Kasumi-1 (cell line): ENCODE results near the gene SPRR2B.
"Not testable (repeated sequence)": the region's sequence is repeated elsewhere in the genome, so short reads cannot be mapped to it uniquely, and the experiment has no call there.

ENCODE experiments used
- DNase-seq, 2 experiments: peaks; one replicate each; lab custom pipeline; 2025; lab: John Stamatoyannopoulos, UW

SPRR2B gene

DNA sequence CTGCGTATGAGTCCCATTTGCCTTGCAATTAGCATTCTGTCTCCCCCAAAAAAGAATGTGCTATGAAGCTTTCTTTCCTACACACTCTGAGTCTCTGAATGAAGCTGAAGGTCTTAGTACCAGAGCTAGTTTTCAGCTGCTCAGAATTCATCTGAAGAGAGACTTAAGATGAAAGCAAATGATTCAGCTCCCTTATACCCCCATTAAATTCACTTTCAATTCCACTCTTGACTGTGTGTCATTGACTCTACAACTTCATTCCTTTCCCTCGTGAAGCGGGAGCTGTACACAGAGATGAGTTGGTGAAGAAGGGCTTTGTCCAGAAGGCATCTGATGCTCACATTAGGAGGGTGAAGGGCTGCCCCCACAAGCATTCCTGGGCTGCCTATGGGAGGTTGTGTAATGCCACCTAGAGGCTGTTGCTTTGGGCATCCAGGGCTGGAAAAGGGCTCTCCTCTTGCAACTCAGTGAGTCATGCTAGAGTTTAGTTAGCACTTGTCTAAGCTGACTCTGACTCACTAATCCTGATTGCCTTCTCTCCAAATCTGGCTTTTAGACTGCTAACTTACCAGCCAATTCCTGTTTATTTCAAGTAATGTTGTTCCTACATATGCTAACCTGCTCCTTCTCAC, 38.6 kb downstream of the SPRR2B start:
- DNase-seq, result peak in 1 of 2 experiments; percentile 21

DNA sequence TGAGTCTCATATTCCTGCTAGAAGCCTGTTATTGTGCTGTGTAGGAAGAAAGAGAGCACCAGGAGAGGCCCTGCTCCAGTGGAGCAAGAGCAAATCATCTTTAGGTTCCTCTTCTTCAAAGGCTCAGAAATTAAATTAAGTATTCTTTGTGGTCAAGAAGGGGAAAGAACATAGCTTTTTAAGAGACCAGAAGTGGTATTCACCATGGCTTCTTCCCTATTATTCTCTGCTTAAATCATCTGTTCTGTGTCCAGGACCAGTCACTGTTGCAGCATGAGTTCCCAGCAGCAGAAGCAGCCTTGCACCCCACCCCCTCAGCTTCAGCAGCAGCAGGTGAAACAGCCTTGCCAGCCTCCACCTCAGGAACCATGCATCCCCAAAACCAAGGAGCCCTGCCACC, 39.3 kb downstream of the SPRR2B start:
- DNase-seq, result no peak

DNA sequence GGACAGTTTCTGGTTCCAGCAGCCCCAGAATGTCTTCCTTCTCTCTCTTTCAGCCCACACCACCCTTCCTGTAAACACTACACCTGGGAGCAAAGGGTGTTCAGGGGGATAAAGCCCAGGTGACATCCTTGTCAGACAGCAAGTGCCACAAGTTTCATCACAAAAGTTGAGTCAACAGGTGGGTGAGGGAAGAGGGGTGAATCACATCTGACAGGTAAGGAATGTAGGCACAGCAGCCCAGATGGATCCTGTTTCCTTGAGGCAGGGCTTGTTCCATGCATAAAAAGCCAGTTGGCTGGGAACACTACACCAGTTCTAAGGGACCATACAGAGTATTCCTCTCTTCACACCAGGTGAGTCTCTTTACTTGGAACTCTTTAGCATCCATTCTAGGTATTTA, 40.5 kb downstream of the SPRR2B start, which contains the start of gene SPRR1B:
Gene SPRR1B, plus strand, starts transcription at position 309 of the 400 bp plus-strand sequence. CDS start 1,143 bp downstream, outside the sequence.
- DNase-seq, result no peak

DNA sequence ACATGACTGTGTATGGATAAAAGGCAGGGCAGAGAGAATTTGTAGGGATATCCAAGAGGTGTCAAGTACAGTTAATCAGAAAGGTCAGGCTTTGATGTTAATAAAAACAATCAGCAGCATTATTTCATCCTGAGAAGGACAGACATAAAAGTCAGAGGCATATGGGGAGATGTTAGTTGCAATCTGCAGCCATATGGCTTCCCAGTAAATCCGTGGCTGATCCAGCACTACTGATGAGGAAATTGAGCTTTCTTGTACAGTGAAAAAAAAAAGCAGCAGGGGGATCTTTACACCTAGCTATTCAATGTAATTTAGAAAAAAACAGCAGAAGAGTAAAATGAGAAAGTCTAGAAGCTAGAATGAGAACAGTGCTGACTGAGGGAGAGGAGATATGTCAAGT, 42.6 kb downstream of the SPRR2B start:
- no peak for DNase-seq

DNA sequence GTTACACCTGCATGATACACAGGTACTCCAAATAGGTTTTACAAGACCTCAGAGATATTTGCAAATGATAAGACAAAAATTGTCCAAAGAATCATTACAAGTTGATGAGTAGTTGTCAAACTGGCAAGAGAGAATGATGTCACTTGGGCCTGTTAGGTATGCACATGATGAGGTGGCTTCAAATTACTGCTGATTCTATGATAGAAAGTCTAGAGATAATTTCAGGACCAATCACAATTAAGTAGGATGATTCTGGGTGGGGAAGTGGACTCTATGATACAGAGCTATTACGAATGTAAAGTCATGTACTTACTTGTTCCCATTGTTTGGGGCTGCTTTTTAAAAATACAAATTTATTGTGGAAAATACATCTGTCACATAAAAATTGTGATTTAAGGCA, 45.6 kb downstream of the SPRR2B start:
- DNase-seq, result no peak

DNA sequence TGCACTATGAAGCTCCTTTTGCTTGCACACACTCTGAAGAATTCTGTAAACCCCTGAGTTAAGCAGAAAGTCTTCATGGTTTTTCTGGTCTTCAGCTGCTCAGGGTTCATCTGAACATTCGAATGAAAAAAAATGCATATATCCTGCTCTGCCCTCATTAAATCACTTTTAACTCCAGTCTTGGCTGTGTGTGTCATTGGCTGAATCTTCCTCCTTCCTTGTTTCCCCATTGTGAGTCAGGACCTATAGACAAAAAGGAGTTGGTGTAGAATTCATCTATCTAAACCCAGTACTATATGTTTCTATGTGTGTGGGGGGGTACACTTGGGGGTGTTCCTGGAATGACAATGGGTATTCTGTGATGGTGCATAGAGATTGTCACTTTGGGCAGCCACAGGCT, 47.0 kb downstream of the SPRR2B start:
- DNase-seq, result no peak

DNA sequence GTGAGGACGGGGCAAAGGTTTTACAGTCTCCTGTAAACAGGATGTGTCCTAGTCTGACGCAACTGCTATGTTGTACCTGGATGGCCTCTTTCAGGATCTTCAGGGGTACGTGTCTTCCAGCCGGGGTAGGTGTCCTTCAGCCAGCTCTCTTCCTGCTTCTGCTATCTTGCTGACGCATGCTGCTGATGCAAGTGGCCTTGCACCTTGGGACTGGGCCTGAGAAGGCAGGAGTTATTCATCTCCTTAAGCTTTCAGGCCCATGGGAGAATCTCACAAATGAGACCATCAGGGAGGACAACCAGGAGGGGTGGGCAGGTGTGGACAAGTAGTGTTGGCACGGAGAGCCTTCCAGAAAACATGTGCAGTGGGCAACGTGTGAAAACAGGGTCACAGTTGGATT, 48.3 kb downstream of the SPRR2B start:
- no peak for DNase-seq

DNA sequence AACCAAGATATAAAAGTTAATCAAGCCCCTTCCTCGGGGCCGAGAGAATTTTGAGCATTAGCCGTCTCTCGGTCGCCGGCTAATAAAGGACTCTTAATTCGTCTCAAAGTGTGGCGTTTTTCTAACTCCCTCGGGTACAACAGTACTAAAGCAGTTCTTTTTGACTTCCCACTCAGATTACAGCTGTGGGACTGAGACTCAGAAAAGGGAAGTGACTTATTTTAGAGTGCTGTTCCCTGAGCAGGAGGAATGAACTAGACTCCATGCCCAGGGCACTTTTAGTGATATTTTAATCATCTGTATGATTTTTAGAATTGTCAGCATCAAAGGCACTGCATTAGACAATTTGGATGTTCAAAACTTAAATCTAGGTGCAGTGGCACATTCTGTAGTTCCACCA, 49.1 kb downstream of the SPRR2B start:
- DNase-seq, result peak in 1 of 2 experiments; percentile 11

DNA sequence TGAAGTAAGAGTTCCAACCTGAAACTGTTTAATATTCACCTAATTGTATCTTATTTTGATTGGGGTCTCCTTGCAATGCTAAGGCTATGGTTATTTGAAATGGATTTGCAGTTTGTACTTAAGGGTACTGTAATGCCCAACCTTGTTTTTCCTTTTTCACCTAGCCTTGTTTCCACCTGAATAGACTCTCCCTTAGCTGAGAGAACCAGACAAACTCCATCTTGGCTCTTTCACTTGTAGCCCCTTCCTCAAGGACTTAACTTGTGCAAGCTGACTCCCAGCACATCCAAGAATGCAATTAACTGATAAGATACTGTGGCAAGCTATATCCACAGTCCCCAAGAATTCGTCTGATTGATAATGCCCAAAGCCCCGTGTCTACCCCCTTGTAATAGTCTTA, 49.6 kb downstream of the SPRR2B start:
- not testable (repeated sequence) for DNase-seq
